GM19099 (cell line): Measurements from ENCODE around the gene WT1.

Source experiments
- POLR2A ChIP-seq: IDR thresholded peaks from 3 replicates; pipeline ENCODE4 v1.6.1; 2011; ENCODE audit warnings: low read depth; ENCODE audit not compliant: insufficient read length; ENCODE audit errors: extremely low read depth

WT1 gene

DNA sequence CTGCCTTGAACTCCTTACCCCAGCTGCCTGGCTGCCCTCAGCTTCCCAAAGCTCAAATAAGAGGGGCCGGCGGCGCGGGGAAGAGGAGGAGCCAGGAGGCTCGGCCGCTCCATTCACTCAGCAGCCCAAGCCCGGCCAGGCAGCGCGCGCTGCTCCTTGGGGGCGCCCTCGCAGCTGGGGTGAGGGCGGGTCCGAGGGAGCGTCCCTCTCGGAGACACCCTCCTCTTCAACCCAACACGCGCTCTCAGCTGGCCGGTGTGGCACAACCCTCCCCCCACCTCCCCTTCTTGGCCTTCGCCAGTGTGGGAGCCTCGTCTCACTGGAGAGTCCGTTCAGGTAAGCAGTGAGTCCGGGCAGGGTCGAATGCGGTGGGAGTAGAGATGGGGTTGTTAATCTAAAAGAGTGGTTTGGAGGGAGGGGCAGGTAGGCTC, at the start of gene WT1:
Gene WT1 (minus strand): TSS at position 29 of the 431 bp plus-strand sequence.
- no peak for TF ChIP-seq POLR2A

DNA sequence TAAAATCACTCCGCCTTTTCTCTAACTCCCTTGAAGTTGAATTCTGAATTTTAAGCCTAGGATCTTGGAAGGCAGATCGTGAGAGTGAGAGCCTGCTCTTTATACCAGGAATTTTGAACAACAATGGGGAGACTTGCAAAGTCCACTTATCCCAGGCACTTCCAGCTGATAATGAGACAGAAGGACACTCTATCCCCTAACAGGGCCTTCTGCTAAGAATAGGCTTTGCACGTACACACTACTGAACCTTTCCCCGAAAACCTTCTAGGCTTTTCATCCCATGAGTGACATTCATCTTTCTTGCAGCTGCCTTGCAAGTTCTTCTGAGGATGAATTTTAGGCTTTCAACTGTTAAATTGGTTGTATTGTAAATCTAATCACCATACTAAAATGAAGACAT, 44.0 kb upstream of the WT1 start:
- no peak for TF ChIP-seq POLR2A

DNA sequence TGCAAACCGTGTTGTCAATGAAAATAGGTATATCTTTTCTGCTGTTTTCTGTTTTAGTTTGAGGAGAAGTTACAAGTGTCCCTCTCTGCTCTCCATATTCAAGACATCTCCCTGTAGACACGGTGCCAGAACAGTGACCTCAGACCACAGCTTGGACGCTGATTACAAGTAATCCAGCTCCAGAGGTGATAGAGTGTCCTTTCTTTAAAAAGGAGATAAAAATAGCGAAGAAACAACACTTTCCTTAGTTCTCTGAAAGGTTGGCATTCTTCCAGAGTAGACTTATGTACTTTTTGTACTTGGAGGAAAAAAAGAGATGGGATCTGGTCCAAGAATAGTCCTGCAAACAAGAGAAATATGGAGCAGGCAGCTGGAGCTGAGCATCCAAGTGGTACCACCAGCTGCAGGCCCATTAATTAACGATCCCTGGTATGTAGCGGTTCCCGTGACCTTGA, 43.0 kb upstream of the WT1 start:
- no peak for TF ChIP-seq POLR2A

DNA sequence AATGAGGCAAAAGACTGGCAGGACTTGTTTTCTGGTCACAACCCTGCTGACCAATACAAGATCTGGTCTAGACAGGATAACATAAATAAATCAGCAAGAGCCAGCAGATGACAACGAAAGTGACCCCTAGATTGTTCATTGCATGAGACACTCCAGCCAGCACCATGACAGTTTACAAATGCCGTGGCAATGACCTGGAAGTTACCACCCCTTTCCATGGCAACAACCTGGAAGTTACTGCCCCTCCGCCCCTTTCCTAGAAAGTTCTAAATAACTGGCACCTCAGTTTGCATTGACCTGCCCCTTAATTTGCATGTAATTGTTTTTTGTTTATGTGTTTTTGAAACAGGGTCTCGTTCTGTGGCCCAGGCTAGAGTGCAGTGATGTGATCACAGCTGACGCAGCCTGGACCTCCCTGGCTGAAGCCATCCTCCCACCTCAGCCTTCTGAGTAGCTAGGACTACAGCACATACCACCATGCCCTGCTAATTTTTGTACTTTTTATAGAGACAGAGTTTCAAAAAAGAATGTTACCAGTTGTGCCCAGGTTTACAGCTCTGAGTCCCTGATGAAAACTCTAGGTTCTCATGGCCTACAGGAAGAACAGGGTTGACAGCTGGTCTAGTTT, 38.1 kb upstream of the WT1 start:
- TF ChIP-seq POLR2A: no peak

DNA sequence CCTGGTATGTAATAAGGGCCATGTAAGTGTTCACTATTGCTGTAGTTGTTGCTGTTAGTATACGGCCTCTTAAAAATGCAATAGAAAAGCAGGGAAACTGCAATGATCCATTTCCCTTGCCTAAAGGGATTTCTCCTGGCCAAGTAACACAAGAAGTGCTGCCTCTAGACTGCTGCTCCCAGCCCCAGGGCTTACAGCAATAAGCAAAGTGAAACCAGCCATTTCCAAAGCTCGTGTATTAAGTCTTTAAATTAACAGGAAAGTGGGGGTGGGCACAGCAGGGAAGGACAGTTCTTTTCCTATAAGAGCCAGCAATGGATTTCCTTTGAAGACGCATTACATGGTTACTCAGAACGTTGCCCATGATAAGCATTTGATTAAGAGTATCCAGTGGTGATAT, 36.9 kb upstream of the WT1 start:
- TF ChIP-seq POLR2A: no peak

DNA sequence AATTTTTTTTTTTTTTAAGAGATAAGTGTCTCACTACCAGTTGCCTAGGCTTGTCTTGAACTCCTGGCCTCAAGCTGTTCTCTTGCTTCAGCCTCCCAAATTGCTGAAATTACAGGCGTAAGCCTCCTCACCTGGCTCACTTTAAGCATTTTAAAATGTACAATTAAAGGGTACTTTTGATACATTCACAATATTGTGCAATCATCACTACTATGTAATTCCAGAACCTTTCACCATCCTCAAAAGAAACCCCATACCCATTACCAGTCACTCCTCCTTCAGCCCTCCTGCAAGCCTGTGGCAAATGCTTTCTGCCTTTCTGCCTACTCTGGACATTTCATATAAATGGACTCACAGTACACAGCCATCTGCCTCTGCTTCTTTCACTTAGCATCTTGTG, 34.5 kb upstream of the WT1 start:
- no peak for TF ChIP-seq POLR2A

DNA sequence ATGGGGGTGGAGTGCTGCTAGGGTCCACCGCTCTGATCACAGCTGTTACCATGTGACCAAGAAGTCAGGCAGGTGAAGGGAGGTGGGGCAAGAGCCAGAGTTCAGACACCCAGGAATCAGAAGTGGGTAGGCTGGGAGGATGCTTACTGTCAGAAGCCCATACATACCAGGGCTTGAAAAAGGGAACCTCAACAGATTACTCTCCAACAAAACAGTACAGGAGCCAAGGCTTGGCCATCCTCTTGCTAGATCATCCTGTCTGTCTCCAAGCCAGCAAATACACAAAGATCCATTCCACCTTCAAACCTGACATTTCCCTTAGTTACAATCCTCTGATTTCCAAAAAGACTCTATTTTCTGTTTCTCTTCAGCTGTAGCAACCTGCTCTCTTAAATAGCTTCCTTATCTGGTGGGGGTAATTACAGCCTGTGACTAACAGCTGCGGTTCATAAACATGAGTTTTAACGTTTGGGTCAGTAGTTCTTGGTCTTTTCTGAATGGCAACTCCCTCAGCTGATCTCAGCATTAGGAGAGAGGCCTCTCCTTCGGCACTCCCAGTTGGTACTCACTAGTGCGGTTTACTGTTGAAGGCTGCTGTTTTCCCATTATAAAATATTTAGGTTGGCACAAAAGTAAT, 31.1 kb upstream of the WT1 start:
- no peak for TF ChIP-seq POLR2A

DNA sequence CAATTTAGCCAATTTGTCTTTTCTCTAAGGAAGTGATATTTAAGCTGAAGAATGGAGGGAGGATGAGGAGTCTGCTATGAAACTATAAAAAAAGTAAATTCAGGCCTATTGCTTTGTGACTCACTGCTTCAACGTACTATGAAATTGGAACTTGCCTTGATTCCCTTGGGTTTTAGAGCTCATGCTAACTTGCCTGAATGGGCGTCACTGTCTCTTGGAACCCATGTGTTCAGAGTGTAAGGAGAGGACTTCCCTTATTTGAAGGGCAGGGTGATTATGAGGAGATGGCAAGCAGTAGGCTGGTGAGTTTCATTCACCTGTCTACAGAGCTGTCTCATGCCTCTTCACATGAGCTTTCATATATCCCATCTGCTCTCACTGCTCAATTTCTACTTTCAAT, 28.7 kb upstream of the WT1 start:
- TF ChIP-seq POLR2A: no peak

DNA sequence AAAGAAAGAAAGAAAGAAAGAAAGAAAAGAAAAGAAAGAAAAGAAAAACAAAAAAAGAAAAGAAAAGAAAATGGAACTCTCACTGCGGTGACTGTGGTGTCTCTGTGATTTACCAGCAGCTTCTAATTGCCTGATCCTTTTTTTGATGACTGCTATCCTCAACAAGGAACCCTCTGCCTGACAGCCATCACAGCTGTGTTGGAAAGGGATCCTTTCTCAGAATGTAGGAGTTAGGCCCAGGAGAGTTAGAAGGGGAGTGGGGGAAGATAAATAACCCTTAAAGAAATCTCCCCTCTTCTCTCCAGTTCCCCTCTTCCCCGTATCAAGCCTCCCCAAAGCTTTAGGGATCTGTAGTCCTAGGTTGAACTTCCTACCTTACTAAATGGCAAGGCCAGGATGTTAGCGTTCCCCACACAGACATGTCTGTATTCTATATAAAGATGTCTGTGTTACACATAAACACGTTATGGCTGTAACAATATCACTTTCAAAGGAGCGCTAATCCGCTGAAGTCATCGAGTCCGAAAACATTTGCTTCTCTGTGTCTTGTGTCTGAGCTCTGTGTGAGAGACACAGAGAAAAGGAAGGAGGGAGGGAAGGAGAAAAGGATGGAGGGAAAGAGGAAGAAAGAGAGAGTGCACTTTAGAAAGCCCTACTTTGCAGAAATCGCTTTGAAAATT, 26.8 kb upstream of the WT1 start:
- no peak for TF ChIP-seq POLR2A

DNA sequence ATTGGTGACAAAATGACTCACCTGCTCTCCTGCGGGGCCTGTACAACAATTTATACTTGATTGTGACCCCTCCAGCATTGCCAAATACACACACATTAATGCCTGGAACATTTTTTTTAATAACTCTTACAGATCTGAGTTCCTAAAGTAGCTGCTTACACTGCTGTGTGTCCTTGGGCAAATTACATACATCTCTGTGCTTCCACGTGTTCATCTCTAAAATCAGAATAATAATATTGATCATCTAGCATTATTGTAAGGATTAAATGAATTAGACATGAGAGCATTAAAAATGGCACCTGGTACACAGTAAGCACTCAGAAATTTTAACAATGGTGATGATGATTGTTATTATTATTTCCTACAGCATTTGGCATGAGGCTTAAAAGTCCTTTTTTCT, 21.5 kb upstream of the WT1 start:
- TF ChIP-seq POLR2A: no peak

DNA sequence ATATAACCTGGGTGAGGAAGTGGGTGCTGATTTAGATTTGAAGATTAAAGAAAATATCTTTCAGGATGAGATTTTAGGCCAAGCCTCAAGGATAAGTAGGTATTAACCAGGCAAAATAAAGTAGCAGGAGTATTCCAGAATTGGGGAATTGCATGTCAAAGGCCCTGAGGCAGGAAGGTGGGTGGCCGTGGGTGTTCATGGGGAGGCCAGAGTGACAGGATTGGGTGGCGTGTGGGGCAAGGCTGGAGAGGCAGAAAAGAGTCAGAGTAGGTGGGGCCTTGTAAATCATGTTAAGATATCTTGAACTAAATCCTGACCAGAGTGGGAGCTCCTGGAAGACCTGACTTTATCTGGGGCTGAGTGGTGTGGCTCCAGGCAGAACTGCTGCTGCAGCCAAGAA, 19.7 kb upstream of the WT1 start:
- no peak for TF ChIP-seq POLR2A

DNA sequence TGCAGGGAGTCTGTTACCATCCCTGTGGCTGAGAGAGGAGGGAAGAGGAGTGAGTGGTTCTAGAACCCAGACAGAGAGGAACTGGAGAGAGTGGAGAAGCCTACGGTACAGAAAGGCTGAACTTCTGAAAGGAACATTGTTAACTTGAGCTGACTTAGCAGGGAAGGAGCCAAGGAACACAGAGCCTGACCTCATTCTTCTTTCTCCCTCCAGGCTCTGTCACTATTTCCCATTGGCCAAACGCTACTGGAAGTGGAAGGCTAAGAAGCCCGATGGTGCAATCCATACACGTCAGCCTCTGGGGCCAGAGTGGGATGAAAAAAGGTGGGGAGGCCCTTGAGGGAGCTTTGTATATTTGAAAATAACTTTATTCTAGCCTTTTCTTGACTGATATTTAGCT, 16.5 kb upstream of the WT1 start:
- no peak for TF ChIP-seq POLR2A

DNA sequence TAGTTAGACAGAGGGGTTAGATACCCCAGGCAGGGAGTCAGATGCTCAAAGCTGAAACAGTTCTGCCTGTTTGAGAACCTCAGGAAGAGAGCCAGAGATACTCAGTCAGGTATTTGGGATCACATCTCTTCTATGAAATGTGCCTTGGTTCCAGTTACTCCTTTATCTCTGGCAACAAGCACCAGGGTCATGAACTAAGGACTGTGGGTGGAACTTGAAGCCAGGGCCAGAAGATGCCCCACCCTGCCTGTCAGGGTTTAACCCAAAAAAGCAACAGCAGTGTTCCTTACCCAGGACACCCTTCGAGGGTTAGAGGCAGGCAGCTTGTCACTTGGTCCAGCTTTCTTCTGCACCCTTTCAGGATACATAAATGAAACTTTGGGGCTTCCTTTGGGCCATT, 15.0 kb upstream of the WT1 start:
- no peak for TF ChIP-seq POLR2A

DNA sequence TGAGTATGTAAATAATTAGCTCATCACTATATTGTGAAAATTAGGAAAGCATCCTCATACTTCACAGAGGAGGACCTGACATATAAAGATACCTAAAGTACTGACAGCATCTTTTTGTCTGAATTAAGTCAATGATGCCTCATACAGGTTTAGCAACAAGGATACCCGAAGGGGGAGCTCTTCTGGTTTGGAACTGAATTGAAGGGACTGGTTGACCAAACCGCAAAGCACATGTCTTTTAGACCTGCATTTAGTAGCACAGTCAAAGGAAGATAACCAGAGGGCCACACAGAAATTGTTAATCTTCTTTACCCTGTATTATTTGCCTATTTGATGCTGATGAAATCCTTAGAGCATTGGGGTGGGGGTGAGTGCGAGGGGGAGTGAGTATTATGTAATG, 12.9 kb upstream of the WT1 start:
- no peak for TF ChIP-seq POLR2A

DNA sequence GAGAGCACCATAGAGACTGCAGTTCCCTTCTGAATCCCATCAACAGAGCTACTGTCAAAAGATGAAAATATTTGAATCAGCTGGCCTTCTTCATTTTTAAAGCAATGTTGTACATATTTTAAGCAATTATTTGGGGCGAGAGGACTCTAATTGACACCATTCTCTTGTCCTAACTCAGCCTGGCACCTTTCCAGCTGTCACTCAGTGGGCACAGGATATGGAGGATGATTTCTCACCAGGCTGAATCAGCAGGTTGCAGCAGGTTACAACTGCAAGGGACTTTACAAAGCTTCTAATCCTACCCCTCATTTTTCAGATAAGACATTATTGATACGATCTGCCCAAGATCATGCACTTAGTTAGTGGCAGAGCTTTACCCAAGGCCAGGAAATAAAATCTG, 11.9 kb upstream of the WT1 start:
- no peak for TF ChIP-seq POLR2A

DNA sequence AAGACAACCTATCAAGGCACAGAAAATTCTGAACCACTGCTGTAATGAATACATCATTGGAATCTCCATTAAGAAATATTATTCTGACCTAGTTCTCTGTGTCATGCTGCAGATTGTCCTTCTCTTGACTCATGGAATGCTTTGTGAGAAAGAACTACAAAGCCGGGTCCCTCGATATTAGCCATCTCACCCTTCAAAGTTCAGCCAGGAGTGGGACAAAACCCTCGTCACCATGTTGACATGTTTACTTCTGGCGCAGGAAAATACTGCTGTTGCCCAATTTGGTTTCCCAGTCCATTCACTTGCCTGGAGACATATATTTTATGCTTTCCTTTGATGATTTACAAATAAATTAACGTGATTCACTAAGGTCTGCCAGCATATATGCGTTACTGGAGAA, 10.9 kb upstream of the WT1 start:
- TF ChIP-seq POLR2A: no peak
